Pulmonary artery endothelial cell (primary cell): ENCODE data around the gene VCL. TPM values are rescaled to one million over a fixed set of nuclear protein-coding genes. Genes with fewer than 3 reads are reported as not detected.
"Not testable (repeated sequence)": the region's sequence is repeated elsewhere in the genome, so short reads cannot be mapped to it uniquely, and the experiment has no call there.

ENCODE experiments used
- DNase-seq: peaks from one replicate; pipeline ENCODE4 v3.0.0-alpha.2; 2011; ENCODE audit warnings: low read depth, low spot score
- total RNA-seq: library from RNA; depleted of rRNA; stranded (reverse); fragments of >200 nt; gene quantifications from 2 replicates; pipeline ENCODE4 v1.2.3, GENCODE V29; 2014

Gene VCL
- total RNA-seq, 1 donor from 2014 or later, result 184 TPM

DNA sequence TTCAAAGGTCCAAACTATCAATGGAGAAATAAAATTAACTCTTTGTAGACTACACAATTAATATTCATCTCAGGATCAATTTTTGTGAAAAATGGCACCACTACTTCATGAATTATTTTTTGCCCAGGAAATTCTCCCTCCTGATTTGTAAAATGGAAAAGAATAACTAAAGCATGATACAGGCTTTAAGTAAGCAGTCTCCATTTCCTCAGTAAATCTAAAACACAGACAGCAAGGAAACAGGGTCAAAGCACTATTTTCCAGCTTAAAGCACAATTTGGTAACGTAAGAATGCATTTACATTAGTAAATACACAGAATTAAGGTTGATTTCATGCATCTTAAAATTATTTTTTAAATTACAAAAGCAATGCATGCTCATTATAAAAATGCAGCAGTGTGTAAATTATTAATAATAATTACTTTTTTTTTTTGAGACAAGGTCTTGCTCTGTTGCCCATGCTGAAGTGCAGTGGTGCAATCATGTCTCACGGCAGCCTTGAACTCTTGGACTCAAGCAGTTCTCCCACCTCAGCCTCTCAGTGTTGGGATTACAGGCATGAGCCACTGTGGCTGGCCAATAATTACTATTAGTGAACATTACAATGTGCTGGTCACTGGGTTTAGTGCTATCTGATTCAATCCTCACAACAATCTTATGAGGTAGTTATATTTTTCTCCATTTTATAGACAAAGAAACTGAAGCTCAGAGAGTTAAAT lies 26.1 kb upstream of the VCL start:
- no peak for DNase-seq

- DNase-seq, result no peak
Measured at GRCh38 chr10:73973427-73973826, 24.5 kb upstream of the VCL start.

GRCh38 chr10:73974309-73974946 lies 23.5 kb upstream of the VCL start:
- DNase-seq, result no peak

DNA sequence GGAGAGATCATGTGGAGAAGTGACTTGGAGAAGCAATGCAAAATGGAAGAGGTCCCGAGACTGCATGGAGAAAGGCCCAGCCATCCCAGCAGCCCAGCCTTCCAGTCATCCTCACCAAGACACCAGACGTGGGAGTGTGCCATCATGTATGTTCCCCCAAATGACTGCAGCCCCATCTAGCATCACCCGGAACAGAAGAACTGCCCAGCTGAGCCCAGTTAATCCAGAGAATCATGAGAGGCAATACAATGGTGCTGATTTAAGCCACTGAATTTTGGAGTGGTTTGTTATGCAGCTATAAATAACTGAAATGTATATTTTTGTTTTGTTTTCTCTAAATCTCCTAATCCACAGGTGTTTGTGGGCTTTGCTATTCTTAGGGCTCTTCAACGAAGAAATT lies 22.5 kb upstream of the VCL start:
- no peak for DNase-seq

DNA sequence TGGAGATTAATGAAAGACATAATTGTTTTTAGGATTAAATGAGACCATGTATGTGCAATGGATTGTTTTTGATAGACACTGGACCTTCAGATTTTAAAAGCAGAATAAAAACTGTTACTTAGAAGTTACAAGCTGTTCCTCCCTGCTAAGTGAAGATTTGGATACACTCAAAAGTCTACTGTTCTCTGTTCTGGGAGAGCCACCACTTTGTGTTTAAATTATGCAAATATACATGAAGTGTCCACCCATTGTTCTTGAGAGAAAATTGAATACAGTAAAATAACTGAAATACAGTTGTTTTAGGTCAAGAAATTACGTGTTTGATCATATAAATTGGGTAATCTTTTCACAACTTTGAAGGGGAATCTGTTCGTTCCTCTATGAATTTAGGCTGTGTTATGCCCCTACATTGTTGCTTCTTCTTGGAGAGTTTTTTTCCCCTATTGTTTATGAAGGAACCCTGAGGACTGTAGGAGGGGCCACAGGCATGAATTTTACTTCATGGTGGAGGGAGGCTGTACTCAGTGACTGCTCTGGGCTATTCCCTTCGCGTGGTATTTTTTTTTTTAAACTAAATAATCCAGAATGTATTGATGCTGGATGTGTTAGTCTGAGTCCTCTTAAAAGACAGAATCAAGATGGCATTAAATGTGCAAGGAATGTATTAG lies 18.6 kb upstream of the VCL start:
- DNase-seq, result no peak

DNA sequence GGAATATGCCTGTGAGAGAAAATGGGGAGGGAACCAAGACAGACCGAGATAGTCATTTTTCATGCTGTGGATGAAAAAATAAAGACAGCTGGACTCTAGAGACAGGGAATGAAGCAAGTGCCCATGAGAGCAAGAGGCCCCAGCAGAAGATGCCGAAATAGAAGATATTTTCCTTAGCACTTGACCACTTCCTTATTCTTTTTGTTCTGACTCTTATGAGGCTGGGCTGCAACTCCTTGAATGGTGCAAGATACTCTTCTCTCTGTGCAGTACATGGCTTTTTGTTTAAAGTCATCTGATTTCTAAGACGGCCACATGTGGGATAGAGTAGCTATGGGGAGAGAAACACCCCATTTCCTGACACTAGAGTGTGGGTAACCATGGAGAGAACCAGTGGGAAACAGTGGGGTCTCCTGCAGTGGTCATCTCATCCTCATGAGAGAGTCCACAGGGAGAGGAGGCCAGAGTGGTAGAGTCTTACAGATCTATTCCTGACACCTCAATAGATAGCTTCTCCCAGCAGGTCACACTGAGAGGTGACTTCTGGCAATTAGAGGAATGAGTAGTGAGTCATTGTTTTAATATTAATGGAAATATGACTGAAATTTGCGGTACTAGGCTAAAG lies 18.0 kb upstream of the VCL start:
- DNase-seq, result no peak

DNA sequence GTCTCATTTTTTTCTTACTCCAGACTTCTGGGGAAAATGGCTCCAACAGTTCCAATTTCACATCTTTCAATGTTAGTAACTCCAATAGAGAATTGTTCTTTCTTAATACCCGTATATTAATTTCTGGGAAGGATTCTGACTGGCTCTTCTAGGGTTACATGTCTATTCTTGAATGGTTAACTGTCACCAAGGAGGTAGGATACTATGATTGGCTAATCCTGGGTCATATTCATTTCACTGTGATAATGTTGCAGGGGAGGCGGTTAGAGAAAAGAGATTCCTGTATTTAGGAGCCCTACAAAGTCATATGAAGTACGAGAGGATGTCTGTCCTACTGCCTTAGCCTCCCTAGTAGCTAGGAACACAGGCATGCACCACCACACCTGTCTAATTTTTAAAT lies 16.1 kb upstream of the VCL start:
- DNase-seq, result no peak

- DNase-seq, result no peak
Measured at GRCh38 chr10:73983096-73984047, 14.5 kb upstream of the VCL start.

GRCh38 chr10:73989594-73990150 lies 8.2 kb upstream of the VCL start:
- no peak for DNase-seq

- DNase-seq, result no peak
Measured at GRCh38 chr10:73991203-73991883, 6.6 kb upstream of the VCL start.

- no peak for DNase-seq
Measured at GRCh38 chr10:73991884-73992245, 6.1 kb upstream of the VCL start.

- peak; percentile 49 for DNase-seq
Measured at GRCh38 chr10:73992899-73993788, 4.8 kb upstream of the VCL start.

DNA sequence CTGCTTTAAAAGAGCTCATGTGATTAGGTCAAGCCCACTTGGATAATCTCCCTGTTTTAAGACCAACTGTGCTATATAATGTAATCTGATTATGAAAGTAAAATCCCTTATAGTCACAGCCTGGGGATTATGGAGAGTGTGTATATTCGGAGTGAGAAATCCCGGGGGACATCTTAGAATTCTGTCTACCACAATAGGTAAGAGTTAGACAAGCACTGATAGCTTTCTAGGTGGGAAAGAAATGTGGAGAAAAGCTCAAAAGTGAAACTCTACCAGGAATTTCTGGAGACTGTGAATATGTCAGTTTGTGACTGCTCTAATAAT lies 2.9 kb upstream of the VCL start:
- no peak for DNase-seq

DNA sequence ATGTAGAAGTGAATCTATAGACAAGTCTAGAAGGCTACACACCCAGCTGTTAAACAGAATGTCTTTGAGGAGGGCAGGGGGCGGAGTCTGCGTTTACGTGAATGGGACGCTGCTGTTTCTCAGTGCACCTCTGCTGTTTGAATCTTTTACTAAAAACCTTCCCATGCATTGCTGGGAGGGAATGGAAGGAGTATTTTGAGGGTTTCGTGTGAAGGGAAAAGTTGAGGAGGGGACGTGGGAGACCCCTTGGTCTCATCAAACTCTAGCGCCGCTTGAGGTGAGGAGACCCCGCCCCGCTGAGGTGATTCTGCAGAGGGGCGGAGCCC lies 492 bp upstream of the VCL start:
- DNase-seq, result no peak

GRCh38 chr10:73998623-73998928 lies 660 bp downstream of the VCL start:
- no peak for DNase-seq

DNA sequence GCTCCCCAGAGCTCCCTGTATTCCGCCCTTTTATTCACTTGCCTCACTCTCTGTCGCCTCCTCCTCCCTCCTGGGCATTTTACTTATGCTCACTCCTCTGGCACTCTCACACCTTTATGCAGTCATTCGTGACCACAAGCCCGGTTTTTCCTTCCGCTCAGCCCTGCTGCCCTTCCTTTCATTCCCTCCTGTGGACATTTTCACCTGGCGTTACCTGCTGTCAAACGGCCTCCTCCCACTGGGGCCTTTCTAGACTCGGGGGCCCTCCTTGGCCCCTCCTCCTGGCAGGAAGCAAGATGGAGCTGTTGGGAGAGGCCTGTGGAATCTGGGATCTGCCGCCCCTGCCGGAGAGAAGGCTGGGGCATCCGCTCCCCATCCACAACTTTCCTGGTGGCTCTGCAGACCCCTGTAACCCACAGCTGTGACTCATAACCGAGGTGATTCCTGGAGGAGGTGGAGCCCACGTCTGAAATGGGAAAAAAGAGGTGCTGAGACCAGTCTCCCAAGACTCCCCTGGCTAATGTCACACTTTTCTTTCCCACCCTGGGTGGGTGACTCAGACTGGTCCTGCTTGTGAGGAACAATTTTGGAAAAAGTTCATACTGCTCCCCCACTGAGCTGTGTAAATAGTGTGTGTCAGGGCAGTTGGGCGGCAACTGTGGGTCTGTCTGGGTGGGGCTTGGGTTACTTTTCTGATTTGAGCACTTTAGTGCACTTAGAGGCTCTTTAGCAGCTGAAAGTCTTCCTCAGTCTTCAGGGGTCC lies 1.2 kb downstream of the VCL start:
- DNase-seq, result peak; percentile 33

DNA sequence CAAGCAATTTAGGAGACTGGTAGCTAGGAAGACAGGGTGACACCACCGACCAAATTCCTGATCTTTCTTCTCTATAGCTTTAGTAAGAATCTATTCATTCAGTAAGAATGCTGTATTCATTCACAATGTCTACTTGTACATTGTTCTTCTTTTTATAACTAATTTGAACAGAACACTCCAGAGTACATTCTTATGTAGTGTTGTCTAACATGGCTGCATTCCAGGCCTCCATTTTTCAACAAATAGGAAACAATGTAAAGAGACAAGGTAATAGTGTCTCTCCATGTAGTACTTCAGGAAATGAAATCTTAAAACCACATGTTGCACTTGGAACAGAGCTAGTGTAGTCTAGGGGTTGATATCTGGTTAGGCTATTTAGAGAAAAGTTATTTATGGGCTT lies 1.8 kb downstream of the VCL start:
- no peak for DNase-seq

GRCh38 chr10:74000244-74000643 lies 2.3 kb downstream of the VCL start:
- not testable (repeated sequence) for DNase-seq
